HG03469 (cell line): ENCODE data around the gene CACNA1F.

Experiments used
- ATAC-seq: cut with Tn5 transposase; IDR thresholded peaks from one replicate; pipeline ENCODE4 v1.9.1; 2021; ENCODE audit warnings: mild to moderate bottlenecking, moderate library complexity, moderate number of reproducible peaks; ENCODE audit not compliant: unreplicated experiment

The CACNA1F gene

DNA sequence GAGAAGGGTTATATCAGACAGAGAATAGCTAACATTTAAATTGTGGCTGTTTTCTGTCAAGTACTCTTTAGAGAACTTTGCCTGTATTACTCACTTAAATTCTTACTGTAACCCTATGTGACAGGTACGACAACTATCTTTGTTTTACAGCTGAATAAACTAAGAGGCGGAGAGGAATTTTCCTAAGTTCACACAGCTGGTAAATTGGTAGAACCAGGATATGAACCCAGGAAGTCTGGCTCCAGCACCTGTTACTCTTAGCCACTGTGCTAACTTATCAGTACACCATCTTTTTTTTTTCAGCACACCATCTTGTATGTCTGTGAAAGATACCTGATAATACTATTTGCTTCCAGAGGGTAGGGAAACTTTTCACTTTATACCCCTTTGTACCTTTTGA is 31.1 kb downstream of the CACNA1F start:
- no peak for ATAC-seq

GRCh38 chrX:49199906-49200771 is 33.0 kb downstream of the CACNA1F start, which contains the start of gene SYP:
Gene SYP (minus strand): TSS chrX:49200193. CDS start chrX:49200186, 7 bp downstream.
- ATAC-seq: peak; percentile 81

- ATAC-seq: no peak
These were observed 33.9 kb downstream of the CACNA1F start for GRCh38 chrX:49199315-49199595.

DNA sequence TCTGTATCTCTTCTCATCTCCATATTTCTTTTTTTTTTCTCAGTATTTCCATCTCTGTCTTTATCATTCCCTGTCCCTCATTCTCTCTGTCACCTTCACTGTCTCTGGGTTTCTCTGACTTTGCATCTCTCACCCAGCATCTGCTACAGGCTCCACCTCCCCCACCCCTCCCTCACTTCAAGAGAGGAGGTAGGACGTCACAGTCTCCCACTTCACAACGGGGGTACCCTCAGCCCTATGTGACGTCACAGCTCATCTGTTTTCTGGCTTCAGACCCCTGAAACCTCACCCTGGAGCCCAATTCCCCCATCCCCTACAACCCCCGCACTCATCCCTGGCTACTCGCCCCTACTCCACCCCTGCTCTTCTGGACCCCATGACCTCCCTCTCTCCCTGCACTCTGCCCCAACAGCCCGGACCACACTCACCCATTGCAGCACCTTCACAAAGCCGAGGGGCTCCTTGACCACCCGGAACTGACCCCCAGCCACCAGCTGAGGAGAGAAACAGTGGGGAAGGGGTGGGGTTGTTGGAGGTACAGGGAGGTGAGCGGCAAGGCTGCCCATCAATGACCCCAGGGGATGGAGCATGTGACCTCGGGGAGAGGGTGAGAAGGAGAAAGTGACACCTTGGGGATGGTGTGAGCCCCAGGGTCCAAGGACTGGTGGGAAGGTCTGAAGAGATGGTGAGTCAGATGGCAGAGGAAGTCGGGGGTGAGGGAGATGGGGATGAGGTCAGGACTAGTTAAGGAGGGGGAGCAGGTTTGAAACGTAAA is 34.4 kb downstream of the CACNA1F start:
- ATAC-seq: no peak

- no peak for ATAC-seq
These were observed 35.5 kb downstream of the CACNA1F start for GRCh38 chrX:49197543-49198087.

DNA sequence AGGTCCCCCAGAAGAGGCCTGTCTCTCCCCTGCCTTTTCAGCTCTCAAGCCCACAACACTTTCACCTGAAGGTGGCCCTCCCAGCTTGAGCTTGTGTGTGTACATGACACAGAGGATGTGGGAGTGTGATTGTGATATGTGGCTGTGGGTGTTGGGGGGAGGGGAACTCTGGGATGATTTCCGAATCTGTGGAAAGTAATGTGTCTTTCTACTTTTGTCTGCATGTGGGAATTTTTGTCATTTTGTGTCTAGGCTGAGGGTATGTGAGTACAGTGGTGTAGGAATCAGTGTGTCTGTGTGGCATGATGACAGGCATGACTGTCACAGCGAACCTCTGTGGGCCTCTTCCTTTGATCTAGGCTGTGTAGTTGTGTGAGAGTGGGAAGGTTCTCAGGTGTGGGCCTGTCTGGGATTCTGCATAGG is 39.6 kb downstream of the CACNA1F start:
- no peak for ATAC-seq

- ATAC-seq: no peak
These were observed 40.3 kb downstream of the CACNA1F start for GRCh38 chrX:49192722-49193328.

DNA sequence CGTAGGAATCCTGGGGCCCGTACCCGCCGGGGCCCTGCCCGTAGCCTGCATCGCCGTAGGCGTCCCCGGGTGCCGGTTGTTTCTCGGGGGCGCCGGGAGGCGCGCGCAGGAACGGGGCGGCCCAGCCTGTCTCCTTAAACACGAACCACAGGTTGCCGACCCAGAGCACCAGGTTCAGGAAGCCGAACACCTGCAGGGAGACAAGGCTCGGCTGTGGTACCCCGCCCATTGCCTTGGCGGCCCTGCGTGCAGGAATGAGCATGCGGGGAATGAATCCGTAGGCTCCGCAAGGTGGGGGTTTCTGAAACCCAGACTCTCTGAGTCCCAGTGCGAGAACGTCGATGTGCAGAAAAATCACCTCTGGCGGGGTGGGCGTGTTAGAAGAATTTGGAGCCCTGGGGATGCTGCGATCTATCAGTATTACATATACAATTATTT is 41.5 kb downstream of the CACNA1F start:
- peak; percentile 2 for ATAC-seq

DNA sequence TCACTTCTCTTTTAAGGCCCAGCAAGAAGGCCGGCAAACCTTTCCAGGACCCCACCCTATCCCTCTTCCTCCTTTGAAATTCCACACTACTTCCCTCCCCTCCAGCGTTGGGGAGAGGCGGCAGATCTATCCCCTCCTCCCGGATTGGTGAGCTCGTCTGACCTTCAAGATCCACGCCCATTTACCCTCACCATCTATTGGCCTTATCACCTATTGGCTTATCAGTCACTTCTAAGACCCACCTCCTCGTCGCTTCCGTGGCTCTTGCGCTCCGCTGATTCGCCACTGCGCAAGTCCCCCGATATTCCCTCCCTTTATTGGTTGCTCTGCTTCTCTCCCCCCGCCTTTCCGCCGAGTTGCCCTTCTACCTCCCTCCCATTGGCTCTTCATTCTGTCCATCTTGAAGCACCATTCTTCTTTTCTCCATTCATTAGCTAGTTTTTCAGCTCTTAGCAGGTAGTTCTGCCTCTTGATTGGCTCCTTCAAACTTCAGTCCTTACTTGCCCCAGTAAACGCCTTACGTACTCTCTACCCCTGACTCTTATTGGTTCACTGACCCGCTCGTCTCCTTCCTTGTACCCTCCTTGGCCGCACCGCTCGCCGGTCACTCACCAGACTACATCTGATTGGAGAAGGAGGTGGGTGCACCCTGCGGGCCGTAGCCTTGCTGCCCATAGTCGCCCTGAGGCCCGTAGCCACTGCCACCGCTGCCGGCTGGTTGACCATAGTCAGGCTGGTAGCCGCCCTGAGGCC is 42.1 kb downstream of the CACNA1F start:
- ATAC-seq: peak; percentile 72

DNA sequence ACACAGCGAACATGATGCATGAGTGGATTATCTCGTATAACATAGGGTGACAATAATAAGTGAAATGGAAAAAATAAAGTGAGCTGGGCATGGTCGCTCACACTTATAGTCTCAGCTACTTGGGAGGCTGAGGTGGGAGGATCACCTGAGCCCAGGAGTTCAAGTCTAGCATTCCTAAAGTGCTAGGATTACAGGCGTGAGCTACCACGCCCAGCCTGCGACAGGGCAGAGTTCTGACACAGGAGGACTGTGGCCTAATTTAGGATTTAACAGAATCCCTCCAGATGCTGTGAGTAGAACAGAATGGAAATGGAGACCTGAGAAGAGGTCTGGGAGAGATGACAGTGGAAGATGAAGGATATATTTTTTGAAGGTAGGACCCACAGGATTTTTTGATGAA is 43.5 kb downstream of the CACNA1F start:
- ATAC-seq: no peak

DNA sequence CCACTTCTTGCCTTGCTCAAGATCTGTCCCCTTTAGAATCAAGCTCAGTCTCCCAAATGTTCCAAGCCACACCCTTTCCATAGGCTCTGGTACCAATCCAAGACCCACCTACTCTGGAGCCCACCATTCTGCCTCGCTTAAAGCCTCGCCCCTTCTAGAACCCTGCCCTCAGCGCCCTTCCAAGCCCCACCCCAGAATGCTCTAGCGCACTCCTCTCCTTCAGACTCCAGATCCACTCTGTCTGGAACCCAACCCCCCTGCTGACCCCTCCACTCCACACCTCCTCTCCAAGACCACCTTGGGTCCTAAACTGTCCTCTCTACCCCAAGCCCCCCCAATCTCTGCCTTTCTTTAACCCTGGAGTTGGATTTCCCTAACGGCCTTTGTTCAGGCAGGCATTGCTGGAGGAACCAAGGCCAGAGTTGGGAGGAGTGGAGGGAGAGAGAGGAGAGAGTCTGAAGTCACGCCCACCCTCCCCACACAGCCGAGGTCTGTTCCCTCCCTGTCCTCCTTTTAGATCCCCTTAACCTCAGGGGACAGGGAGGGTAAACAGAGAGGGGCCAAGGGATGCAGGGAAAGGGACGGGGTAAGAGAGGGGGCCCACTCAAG is 44.6 kb downstream of the CACNA1F start:
- no peak for ATAC-seq

DNA sequence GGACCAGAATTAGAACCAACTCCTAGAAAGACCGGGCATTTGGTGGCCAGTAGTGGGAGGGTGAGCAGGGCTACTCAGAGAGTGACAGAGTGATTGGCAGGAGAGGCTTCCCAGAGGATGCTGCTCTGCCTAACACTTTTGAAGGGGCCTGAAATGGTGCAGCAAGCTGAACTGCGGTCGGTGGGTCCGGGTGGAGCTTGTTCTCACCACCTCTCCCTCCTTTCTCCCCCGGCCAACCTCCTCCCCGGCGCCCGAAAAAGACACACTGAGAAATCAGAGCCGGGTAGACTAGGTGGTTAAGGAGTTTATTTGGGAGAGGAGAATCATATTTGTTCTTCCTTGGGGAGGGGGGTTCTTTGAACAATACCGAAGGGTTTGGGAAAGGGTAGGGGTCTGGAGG is 45.6 kb downstream of the CACNA1F start:
- no peak for ATAC-seq

GRCh38 chrX:49187028-49187394 is 46.1 kb downstream of the CACNA1F start:
- ATAC-seq: no peak

DNA sequence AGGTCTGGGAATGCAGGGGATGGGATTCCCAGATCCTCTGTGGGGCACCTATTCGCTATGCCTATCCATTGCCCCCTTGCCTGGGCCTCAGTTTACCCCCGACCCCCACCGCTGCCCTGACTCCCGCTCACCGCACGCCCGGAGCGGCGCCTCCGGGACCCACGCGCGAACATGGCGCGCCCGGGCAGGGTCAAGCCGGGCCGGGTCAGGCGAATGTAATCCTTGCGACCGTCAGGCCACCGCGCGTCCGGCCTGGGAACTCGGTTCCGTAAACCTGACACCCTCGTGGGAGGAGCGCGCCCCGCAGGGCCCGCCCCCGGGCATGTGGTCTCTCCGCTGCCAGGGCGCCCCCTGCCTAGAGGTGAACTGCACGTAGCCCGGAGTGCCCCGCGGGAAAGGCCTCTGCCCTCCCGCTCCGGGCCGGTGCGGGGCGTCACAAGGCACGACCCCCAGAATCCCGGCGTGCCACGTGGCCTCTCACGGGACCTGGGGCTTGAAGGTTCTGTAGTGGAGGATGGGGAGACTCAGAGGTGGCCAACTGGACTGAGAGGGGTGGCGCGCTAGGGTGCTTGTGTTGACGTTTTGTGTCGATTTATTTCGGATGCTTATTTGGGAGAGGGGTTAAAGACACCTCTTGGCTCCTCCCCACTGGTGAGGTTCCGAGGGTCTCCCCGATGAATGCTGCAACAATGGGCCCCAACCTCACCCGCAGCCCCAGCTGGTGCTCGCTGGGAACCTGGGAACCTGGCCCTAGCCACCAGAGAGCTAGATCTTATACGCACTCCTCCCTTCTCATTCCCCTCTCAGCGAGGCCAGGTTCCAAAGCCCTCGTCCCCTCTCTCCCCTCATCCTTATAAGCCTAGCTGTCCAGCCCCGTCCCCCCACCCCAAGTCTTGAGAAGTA is 46.8 kb downstream of the CACNA1F start, which contains the start of gene PRICKLE3:
Gene PRICKLE3 (minus strand): TSS at position 249 of the 903 bp plus-strand sequence. CDS start 76 bp downstream, at position 173.
- ATAC-seq: peak; percentile 27

- no peak for ATAC-seq
These were observed 48.6 kb downstream of the CACNA1F start for GRCh38 chrX:49184294-49185281.

DNA sequence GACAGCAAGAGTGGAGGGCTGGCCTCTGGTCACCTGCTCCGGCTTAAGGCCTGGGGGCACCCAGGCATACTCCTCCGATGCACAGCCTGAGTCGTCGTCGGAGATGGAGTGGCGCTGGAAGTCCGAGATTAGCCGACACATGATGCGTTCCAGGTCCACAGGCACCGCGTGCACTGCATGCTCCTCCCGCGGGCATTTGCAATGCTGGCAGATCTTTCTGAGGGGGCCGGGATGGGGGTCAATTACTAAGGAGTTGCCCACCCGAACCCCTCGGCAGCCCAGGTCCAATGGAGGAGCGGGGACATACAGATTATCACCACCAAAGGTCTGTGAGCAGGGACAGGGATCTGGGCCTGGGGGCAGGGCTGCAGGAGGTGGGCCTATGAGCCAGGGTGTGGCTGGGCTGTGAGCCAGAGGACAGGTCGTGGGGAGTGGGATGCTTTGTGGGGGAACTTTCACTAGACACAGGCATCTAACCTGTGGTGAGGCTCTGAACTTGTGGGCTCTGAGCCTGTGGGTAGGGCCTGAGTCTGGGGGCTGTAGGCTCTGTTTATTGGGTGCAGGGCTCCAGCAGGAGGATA is 49.3 kb downstream of the CACNA1F start:
- ATAC-seq: no peak

- ATAC-seq: no peak
These were observed 53.8 kb downstream of the CACNA1F start for GRCh38 chrX:49179358-49179757.

- ATAC-seq: no peak
These were observed 54.6 kb downstream of the CACNA1F start for GRCh38 chrX:49178537-49178936.
